Fibroblast of skin of left biceps (primary cell): ENCODE data around the gene CDK5RAP1.

Experiments
- DNase-seq, 2 experiments: peaks; one replicate each; pipeline ENCODE4 v3.0.0-alpha.2; 2013; ENCODE audit warnings: low read depth in 2 of 2

CDK5RAP1 gene

DNA sequence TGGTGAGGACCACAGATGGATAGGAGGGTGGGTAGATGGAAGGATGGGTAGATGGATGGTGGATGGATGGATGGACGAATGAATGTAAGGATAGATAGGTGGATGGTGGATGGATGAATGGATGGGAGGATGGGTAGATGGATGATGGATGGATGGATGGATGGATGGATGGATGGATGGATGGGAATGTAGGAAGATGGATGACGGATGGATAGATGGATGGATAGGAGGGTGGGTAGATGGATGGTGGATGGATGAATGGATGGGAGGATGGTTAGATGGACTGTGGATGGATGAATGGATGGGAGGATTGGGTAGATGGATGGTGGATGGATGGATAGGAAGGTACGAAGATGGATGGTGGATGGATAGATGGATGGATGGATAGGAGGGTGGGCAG, 67.2 kb downstream of the CDK5RAP1 start:
- DNase-seq: no peak

DNA sequence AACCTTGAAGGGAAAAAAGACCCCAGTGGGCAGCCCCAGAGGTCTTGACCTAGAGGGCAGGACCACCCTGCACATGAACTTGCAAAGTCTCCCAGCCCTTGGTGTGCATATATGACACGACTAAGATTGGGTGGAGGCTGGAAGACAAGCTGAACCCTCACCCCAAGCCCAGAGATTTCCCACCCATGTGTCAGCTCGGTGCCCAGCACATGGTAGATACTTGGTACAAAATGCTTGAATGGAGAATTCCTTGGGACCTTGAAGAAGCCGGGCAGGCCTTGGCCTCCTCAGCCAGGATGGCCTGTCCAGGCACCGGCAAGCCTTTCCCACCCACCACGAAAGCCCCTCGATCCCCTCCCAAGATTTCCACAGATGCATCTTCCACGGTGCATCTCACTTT, 67.7 kb downstream of the CDK5RAP1 start:
- DNase-seq: no peak

DNA sequence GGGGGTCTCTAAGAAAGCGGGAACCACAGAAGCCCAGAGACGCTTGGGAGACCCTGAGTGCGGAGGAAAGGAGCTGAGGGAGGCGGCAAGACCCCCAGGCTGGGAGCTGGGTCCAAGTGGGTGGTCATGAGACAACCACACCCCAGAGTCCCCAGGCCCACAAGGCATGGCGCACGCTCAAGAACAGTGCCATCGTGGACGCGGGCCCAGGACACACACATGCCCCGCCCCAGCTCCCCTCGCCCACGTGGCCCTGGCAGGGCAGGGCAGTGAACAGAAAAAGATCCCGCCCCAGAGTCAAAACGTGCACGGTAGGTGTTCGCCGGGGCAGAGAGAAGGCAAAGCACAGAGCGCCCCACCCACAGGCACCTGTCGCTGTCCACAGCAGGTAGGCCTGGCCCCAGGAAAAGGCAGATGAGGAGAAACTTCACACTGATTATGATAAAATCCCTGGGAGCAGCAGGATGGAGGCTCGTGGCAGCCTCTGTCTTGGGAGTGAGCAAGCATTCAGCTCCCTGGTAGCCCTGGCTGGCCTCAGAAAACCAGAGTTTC, 68.3 kb downstream of the CDK5RAP1 start:
- no peak for DNase-seq

DNA sequence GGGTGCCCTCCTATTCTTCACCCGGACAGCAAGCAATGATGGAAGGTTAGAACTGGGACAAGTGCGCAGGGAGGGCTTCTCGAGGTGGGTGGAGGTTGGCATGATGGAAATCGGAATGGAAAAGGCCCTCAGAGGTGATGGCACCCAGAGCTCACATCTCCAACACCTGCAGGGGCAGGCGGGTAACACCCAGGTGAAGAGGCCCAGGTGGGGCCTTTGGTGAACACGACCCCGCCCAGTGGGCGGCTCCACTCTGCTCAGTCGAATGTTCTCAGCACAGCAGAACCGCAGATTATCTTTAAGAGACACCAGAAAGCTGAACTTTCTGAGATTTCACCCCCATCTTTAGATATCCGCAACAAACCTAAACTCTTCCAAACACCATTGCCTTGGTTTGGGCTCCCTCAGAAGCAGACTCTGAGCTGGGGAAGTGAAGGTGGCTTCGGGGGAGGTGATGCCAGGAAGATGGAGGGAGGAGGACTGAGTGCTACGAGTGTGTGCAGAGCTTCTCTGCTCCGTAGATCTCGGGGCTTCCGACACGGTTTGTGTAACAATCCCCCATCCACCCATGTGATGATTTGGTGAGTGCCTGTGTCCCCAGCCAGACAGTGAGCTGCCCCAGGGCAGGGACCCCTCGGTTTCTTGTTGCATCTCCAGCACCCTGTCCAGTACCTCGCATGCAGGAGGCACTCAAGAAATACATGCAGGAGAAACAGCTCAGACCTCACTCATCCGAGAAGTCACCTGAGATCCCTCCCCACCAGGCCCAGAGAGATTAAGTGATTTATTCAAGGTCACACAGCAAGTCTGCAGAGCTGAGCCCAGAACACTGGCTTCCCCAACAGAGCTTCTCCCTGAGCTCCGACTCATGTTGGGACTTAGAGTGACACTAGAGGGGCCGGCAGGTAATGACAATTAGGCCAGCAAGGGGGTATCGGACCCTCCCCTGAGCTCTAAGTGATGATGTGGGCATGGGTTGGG, 72.9 kb downstream of the CDK5RAP1 start:
- DNase-seq: no peak

DNA sequence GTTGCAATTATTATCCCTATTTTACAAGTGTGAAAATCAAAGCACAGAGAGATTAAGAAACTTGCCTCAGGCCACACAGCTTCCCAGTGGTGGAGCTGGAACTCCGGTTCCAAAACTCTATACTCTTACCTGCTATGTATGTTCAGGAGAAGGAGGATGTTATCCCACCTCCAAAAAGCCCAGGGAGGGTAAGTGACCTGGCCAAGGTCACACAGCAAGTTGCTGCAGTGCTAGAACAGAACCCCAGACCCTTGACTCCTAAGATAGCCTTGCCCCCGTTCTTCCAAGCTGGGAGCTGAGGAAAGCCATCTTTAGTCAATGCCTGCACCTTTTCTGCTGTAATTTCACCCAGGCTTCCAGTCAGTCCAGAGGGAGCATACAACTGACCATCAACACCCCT, 76.0 kb downstream of the CDK5RAP1 start:
- DNase-seq: no peak

DNA sequence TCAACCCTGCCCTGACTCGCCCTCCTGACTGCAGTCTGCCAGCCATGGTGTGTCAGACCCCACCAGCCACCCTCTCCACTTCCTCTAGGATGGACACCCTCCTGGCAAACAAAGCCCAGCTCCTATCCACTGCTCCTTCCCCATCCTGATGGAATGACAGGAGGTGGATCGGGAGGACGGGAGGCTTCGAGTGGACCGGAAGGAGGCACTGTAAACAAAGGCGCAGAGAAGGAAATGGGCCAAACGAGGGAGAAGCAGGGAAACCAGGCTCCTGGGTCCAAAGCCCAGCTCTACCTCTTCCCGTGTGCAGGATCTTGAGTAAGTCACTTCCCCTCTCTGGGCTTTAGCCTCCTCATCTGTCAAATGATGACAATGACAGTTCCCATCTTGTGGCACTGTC, 78.1 kb downstream of the CDK5RAP1 start:
- DNase-seq: no peak

DNA sequence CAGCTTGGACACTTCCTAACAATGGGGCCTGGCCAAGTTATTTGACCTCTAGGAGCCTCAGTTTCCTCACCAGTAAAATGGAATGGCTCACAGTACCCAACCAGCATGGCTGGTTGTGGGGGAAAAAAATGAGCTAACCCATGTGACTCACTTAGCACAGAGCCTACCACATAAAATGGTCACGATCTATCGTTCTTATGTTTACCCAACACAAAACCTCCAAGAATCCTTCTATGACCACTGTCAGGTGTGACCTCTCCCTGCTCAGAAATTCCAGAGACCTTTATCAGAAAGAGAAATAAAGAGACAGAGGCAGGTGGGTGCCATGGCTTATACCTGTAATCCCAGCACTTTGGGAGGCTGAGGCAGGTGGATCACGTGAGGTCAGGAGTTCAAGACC, 78.9 kb downstream of the CDK5RAP1 start:
- DNase-seq: no peak

DNA sequence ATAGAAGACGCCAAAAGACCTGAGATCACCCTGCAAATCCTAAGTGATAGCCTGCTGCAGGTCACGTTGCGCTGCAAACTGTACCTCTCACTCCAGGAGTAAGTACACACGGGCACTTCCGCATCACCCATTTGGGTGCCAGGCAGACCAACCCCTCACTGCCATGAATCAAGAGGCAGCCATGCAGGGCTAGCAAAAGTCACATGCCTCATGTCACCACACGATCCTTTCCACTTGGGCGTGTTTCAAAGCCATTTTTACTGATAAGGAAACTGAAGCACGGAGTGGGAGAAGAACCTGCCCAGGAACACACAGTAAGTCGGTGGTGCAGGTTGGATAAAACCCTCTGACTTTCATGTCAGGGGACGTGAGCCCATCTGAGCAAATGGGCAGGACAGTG, 81.3 kb downstream of the CDK5RAP1 start:
- no peak for DNase-seq

DNA sequence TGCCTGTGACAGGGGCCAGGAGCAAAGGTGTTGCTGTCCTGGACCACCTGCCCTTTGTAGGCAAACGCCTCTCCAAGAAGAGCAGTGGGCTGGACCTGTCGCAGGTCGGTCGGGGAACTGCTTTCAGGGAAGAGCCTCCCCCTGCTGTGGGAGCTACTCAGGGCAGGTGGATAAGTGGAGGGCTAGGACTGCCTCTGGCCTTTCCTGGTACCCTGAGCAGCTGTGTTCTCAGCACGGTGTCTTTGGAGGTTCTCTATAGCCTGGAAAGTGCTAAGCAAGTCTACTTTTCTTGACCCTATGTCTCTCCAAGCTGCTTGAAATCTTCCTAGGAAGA, 83.3 kb downstream of the CDK5RAP1 start:
- DNase-seq: no peak

DNA sequence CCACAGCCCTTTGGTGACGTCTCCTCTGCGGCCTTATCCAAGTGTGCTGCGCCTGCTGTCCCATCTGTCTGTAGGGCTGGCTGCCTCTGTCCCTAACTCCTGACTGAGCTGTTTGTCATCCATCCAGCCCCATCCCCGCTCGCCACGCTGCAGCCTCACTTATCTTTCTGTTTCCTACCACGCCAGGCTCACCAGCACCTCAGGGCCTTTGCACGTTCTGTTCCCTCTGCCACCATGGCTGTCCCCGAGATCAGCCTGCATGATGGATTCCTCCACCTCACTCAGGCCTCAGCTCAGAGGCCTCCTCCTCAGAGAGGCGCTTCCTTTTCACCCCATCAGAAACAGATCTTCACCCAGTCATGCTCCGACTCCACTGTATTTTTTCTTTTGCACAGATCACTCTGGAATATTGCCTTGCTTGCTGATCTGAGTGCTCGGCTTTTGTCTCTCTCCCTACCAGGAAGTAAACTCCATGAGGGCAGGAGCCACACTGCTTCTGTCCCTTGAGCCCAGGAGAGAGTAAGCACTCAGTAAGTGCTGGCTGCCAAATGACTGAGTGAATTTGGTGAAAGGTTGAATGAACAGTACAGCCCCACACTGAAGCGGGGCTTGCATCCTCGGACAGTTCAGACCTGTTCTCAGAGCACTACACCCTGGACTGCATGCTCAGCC, 83.8 kb downstream of the CDK5RAP1 start:
- no peak for DNase-seq

DNA sequence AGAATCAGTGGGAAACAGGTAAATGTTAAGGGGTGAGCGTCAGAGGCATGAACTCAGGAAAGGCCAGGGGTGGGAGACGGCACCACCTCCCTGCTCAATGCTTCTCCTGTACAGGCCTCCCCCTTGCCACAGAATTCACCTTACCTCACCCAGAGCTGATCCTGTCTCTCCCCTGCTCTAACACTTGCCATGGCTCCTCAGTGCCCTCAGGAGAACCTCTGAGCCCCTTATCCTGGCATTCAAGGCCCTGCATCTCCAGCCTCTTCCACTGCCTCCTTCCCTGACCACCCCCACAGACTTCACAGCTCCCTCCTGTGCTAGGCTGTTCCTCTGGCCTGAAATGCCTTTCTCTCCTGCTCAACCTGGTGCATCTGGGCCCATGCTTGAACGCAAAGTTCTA, 84.4 kb downstream of the CDK5RAP1 start:
- DNase-seq: no peak

DNA sequence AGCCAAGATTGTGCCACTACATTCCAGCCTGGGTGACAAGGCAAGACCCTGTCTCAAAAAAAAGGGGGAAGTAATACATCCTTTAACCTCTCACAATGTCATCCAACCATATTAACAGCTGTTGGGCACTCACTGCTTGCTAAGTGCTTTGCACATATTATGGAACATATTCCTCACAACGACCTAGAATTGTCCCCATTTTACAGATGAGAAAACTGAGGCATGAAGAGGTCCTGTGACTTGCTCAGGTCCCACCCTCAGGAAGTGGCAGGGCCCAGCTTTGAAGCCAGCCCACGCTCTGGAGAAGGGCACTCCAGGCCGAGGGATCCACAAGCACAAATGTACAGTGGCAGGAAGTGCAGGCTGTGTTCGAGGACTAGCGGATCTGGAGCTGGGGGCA, 85.0 kb downstream of the CDK5RAP1 start:
- no peak for DNase-seq

DNA sequence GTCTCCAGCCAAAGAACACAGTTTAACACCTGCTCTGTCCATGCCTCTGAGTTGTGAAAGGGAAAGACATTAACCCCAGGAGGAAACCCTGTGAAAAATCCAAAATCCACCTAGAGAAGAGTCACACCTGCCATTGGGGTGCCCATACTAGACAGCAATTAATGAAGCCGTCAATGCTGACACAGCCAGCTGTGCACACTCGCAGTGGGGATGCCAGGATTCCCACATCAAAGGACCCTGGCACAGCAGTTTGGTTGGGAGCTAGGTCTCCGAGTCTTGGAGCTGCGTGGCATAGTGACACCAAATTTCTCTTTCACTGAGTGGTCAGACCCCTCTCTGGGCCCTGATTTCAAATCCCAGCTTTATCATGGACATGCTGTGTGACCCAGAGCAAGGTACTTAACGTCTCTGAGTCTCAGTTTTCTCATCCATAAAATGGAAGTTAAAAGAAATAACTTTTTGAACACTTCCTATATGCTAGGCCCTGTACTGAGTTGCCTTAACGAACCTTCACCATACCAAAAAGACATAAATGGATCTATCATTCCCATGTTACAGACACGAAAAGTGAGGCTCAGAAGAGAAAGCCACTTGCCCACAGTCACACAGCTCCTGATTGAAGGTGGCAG, 87.5 kb downstream of the CDK5RAP1 start:
- no peak for DNase-seq

DNA sequence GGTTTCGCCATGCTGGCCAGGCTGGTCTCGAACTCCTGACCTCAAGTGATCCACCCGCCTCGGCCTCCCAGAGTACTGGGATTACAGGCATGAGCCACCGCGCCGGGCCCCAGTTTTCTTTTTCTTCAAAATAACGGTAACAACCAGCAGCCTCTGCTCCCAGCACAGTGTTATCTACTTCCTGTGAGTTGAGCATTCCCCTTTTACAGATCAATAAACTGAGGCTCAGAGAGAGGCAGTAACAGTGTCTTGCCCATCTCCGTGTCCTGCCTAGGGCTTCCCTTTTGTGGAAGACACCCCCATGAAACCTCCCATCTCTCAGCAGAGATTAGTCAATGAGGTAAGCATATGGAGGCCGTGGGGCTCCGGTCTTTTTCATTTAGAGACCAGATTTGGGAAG, 88.7 kb downstream of the CDK5RAP1 start:
- DNase-seq: no peak

DNA sequence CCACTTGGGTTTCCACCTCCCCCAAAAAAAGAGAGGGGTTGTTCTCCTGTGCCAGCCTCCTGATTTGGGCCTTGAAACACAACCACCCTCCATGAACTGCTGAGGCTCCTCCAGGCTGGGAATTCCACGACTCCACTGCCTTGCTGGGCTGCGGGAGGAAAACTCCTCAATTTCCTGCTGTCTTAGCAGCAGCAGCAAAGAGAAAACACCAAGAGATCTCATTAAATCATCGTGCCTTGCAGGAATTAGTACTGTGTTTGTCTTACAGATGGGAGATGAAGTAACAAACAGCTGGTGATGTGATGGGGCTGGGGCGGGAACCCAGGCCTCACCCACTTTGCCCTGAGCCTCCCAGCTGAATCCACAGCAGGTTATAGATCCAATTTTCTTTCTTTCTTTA, 89.3 kb downstream of the CDK5RAP1 start:
- no peak for DNase-seq

DNA sequence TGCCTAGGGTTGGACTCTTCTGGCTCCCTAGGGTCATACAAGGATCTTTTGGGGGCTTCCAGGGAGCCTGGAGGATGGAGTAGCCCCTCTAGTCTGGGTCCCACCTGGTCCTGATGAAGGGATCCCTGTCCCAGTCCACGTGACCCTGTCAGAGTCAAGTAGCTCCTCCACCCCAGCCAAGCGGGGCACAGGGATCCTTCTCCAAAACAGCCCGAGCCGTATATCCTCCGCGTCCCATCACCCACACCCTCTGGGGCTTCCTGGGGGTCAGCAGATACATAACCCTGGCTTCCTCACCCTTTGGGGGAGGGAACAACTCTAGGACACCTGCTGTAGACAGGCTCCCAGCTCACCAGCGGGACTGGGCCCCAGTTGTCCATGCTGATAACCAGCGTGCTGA, 90.3 kb downstream of the CDK5RAP1 start:
- DNase-seq: no peak

DNA sequence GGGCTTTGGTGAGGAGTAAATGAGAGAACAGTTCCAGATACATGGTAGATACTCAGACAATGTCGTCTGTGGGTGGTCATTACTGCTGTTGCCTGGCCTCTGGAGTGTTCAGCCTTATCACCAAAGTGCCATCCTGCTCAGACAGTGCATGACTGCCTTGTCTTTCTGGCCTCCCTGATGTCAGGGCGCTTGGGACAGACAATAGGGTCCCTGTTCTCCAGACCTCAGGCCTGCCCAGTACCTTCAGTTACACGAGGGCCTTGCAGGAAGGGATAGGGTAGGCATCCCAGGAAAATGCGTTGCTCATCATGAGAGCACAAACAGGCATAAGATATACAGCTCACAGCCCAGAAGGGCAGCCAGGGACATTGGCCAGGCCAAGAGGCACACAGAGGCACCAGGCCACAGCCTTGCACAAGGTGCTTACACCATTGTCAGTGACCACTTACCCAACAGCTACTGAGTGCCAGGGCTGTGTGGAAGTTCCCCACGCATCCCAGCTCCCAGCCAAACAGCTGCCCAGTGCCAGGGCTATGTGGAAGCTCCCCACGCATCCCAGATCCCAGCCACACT, 90.9 kb downstream of the CDK5RAP1 start:
- no peak for DNase-seq

DNA sequence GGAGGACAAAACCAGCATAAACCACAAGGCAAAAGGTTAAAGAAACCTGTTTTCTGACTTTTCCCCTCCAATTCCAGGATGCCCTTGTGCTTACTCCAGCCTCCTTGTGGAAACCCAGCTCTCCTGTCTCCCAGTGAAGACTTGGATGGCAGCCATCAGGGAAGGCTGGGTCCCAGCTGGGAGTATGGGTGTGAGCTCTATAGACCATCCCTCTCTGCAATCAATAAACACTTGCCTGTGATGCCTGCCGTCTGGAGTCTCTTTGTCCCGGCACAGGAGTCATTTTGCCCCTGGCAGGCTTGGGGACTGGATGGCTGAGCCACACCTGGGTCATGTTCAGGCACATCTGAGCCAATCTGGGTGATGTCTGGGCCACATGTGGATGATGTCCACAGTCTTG, 91.7 kb downstream of the CDK5RAP1 start:
- DNase-seq: no peak
